HG02981 (cell line): ENCODE data around the gene KREMEN1.

Source experiments
- ATAC-seq: cut with Tn5 transposase; IDR thresholded peaks from one replicate; pipeline ENCODE4 v1.9.1; 2021; ENCODE audit warnings: mild to moderate bottlenecking, moderate library complexity; ENCODE audit not compliant: unreplicated experiment

KREMEN1 gene

DNA sequence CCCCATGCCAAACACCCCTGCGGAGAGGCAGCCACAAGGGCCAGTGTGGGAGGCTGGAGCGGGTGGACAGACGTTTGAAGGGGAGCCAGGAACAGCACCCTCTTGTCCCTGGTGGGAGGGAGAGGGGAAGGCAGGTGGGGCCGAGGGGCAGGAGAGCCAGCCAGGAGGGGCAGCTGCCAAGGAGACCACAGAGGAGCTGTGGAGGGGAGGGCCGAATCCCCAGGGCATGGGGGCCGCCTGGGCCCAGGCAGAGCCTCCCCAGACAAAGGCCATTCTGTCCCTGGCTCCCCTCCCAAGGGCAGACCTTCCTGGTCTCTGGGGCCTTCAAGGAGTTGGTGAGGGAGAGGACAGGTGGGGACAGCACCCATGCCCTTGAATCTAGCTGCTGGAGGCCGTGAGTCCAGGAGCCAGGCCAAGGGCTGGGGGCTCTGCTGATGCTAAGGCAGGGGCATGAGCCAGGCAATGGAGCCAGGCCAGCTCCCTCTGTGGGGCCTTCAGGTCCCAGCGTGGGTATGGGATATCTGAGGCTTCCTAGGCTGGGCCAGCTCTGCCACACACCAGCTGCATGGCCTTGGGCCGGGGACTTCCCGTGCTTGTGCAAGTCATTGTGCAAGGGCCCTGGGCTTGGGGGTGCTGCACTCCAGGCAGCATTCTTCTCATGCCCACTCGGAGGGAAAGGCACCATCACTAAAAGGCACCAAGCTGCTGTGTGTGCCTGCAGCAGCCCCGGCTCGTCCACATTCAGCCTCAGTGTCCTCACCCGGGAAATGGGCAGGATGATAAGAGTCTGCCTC lies 144.2 kb downstream of the KREMEN1 start:
- ATAC-seq = no peak
